HG03354 (cell line): Measurements from ENCODE around the gene ATG3.
"Not testable (repeated sequence)": the region's sequence is repeated elsewhere in the genome, so short reads cannot be mapped to it uniquely, and the experiment has no call there.

Source experiments
- ATAC-seq: cut with Tn5 transposase; IDR thresholded peaks from one replicate; pipeline ENCODE4 v1.9.1; 2021; ENCODE audit warnings: mild to moderate bottlenecking; ENCODE audit not compliant: unreplicated experiment, poor library complexity, severe bottlenecking

The ATG3 gene

GRCh38 chr3:112504123-112504522 is 57.6 kb downstream of the ATG3 start:
- ATAC-seq, result no peak

GRCh38 chr3:112503304-112503972 is 58.3 kb downstream of the ATG3 start:
- no peak for ATAC-seq

GRCh38 chr3:112500621-112501020 is 61.1 kb downstream of the ATG3 start:
- no peak for ATAC-seq

GRCh38 chr3:112498914-112499711 is 62.6 kb downstream of the ATG3 start, which contains the start of gene BTLA:
Gene BTLA, minus strand, starts transcription at chr3:112499472. Its CDS starts 114 bp downstream, at chr3:112499358.
- ATAC-seq, result peak; percentile 72

GRCh38 chr3:112497897-112498548 is 63.7 kb downstream of the ATG3 start:
- no peak for ATAC-seq

GRCh38 chr3:112496366-112497067 is 65.2 kb downstream of the ATG3 start:
- no peak for ATAC-seq

- not testable (repeated sequence) for ATAC-seq
Observed at GRCh38 chr3:112494448-112494767, 67.4 kb downstream of the ATG3 start.

- ATAC-seq, result no peak
Observed at GRCh38 chr3:112492124-112492523, 69.6 kb downstream of the ATG3 start.

- ATAC-seq, result no peak
Observed at GRCh38 chr3:112491373-112491772, 70.4 kb downstream of the ATG3 start.

GRCh38 chr3:112489674-112490479 is 71.9 kb downstream of the ATG3 start:
- ATAC-seq, result peak; percentile 66

GRCh38 chr3:112486811-112487505 is 74.8 kb downstream of the ATG3 start:
- ATAC-seq, result no peak

- no peak for ATAC-seq
Observed at GRCh38 chr3:112484352-112484751, 77.4 kb downstream of the ATG3 start.

GRCh38 chr3:112482675-112483074 is 79.1 kb downstream of the ATG3 start:
- no peak for ATAC-seq
